OCI-LY1 (cell line): ENCODE data around the gene MLPH.

Source experiments
- EZH2 ChIP-seq: fragments of 200-600 bp; sonication (generic), shearing (Covaris generic); IDR thresholded peaks from 2 replicates; pipeline ENCODE4 v1.8.0; 2017; ENCODE audit warnings: borderline replicate concordance, mixed run types, mild to moderate bottlenecking, antibody characterized with exemption, low read length, moderate library complexity, mixed read lengths
- TF ChIP-seq, protein P1 (sequence below): fragments of 200-600 bp; sonication (generic), shearing (Covaris generic); IDR thresholded peaks from 2 replicates; pipeline ENCODE4 v1.5.1; 2017; ENCODE audit warnings: mild to moderate bottlenecking, antibody characterized with exemption, low read length, moderate library complexity, mixed read lengths

GRCh38 chr2:237517990-237518389 is 30.9 kb downstream of the MLPH start:
- no peak for TF ChIP-seq EZH2
- TF ChIP-seq, protein P1, sequence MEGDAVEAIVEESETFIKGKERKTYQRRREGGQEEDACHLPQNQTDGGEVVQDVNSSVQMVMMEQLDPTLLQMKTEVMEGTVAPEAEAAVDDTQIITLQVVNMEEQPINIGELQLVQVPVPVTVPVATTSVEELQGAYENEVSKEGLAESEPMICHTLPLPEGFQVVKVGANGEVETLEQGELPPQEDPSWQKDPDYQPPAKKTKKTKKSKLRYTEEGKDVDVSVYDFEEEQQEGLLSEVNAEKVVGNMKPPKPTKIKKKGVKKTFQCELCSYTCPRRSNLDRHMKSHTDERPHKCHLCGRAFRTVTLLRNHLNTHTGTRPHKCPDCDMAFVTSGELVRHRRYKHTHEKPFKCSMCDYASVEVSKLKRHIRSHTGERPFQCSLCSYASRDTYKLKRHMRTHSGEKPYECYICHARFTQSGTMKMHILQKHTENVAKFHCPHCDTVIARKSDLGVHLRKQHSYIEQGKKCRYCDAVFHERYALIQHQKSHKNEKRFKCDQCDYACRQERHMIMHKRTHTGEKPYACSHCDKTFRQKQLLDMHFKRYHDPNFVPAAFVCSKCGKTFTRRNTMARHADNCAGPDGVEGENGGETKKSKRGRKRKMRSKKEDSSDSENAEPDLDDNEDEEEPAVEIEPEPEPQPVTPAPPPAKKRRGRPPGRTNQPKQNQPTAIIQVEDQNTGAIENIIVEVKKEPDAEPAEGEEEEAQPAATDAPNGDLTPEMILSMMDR = no peak
